Naive thymus-derived CD8-positive, alpha-beta T cell (primary cell): ENCODE data around the gene TMEM144. TPM values are rescaled to one million over a fixed set of nuclear protein-coding genes. Genes with fewer than 3 reads are reported as not detected.
"Not testable (repeated sequence)": the region's sequence is repeated elsewhere in the genome, so short reads cannot be mapped to it uniquely, and the experiment has no call there.

Experiments used
- ATAC-seq, 2 donors: fragments of 150-1000 bp; cut with Tn5 transposase in 1 of 2; sonication (Bioruptor Pico), chemical (Tn5 transposase) in 1 of 2; 1 replicate in 1 of 2; 2 replicates in 1 of 2; pipeline ENCODE4 v1.10.0; 2021; ENCODE audit warnings: mild to moderate bottlenecking in 2 of 2, moderate library complexity in 2 of 2
- POLR2A ChIA-PET: fragments of 350-600 bp; sonication (Branson Sonifier 250); formaldehyde crosslinking; loops from one replicate; lab custom pipeline; 2021; ENCODE audit warnings: antibody characterized with exemption; lab: Charles Lee
- DNase-seq, 10 donors: peaks; one replicate each; pipeline versions ENCODE4 v3.0.0 to v3.0.0-alpha.2; 2020 to 2022
- H3K27ac Mint-ChIP-seq, 10 donors: one replicate each; pipeline ENCODE4 v1.8.0; 2020 to 2022; ENCODE audit warnings: mild to moderate bottlenecking in 10 of 10, mixed read lengths in 10 of 10, moderate library complexity in 4 of 10, inconsistent platforms in 1 of 10
- H3K27me3 Mint-ChIP-seq, 5 donors: one replicate each; pipeline ENCODE4 v1.8.0; 2021 to 2022; ENCODE audit warnings: mixed read lengths in 5 of 5
- H3K36me3 Mint-ChIP-seq, 3 donors: one replicate each; pipeline ENCODE4 v1.8.0; 2020 to 2022; ENCODE audit warnings: mixed read lengths in 3 of 3, mild to moderate bottlenecking in 2 of 3, inconsistent platforms in 1 of 3
- H3K4me1 Mint-ChIP-seq, 4 donors: one replicate each; pipeline ENCODE4 v1.8.0; 2021 to 2022; ENCODE audit warnings: mixed read lengths in 4 of 4
- H3K4me3 Mint-ChIP-seq, 10 donors: one replicate each; pipeline ENCODE4 v1.8.0; 2020 to 2022; ENCODE audit warnings: mild to moderate bottlenecking in 10 of 10, mixed read lengths in 10 of 10, moderate library complexity in 6 of 10, inconsistent platforms in 1 of 10
- H3K9me3 Mint-ChIP-seq, 9 donors: one replicate each; pipeline ENCODE4 v1.8.0; 2020 to 2022; ENCODE audit warnings: mixed read lengths in 9 of 9, mild to moderate bottlenecking in 3 of 9, inconsistent platforms in 1 of 9, moderate library complexity in 1 of 9
- polyA plus RNA-seq, 3 donors: library from polyadenylated mRNA; unstranded; fragments of 300-500 nt; fragmentation: Illumina TruSeq; gene quantifications; one replicate each; pipeline ENCODE4 v1.2.3, GENCODE V29; 2021
- total RNA-seq, 8 experiments: library from RNA in 2 of 8; stranded (reverse) in 2 of 8; gene quantifications; one replicate each; pipeline ENCODE4 v1.2.3 and lab custom pipeline; 2021 to 2026

Gene TMEM144
- total and polyA plus RNA-seq, 5 experiments from 2014 or later: not detected

DNA sequence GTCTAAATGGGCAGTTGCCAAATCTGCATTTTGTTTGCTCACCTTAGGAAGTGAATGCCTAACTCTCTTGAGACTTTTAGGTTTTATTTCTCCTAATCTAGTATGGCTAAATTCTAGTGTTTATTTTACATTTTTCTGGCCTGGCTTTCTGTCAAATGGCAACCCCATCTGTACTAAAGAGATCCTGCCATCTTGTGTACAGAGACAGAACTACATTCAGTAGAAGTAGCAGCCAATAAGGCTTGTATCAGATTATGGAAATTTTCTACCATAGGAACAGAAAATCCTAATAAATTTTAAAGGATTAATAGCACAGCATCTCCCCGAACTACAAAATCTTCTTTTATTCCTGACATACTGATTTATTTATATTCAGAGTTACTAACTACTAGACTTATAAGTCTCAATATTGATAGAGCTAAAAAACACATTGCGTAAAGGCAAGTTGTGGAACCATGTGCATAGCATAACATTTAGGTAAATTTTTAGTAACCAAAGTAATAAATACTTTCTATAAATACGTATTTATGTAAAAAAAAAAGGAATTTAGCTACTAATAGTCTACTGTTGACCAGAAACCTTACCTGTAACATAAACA lies 45.5 kb downstream of the TMEM144 start:
- POLR2A ChIA-PET: no interaction called here
- no peaks in the 10 kb centered on the region for H3K36me3 Mint-ChIP-seq
- DNase-seq: peak in 1 of 10 donors; percentile 2
- no peaks in the 10 kb centered on the region for H3K9me3 Mint-ChIP-seq
- H3K27me3 Mint-ChIP-seq: peaks cover 8 to 18% (median 12%) of the 10 kb centered on the region in 5 donors
- no peak overlapping the region for H3K4me3 Mint-ChIP-seq
- peaks cover 0 to 10% (median 9%) of the 10 kb centered on the region in 4 donors for H3K4me1 Mint-ChIP-seq
- ATAC-seq: no peak
- no peak overlapping the region for H3K27ac Mint-ChIP-seq

DNA sequence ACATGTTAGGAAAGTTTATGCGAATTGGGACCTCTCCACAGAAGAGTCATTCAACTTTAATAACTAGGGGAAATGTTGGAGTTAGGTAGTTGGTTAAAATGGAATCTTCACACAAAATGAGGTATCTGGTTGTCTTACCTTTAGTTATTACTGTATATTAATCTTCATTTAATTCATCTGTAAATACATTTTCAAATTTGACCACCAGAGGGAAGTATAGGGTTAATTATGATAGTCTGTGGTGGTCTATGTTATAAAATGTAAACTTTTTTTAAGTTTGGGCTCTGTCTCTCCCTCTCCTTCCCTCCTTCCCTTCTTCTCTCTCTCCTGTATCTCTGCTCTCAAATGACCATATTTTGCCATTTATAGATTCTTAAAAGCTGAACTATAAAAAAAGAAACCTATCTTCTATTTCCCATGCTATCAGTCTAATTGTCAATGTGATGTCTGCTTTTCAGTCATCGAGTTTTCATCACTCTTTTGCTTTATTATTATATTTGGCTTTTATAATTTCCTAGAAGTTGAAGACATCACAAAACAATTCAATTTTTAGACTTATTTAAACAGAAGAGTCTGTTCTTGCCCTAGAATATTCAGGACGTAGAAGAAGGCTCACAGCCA lies 49.8 kb downstream of the TMEM144 start:
- H3K27me3 Mint-ChIP-seq: peaks cover 0 to 8% (median 4%) of the 10 kb centered on the region in 5 donors
- H3K9me3 Mint-ChIP-seq: no peaks in the 10 kb centered on the region
- no peak overlapping the region for H3K27ac Mint-ChIP-seq
- no peak overlapping the region for H3K4me3 Mint-ChIP-seq
- no peaks in the 10 kb centered on the region for H3K36me3 Mint-ChIP-seq
- DNase-seq (no peak), ATAC-seq (no peak)
- POLR2A ChIA-PET: no interaction called here
- H3K4me1 Mint-ChIP-seq: no peaks in the 10 kb centered on the region

- no peaks in the 10 kb centered on the region for H3K36me3 Mint-ChIP-seq
These were observed 51.2 kb downstream of the TMEM144 start for GRCh38 chr4:158261480-158261879.

GRCh38 chr4:158268553-158268952 lies 58.3 kb downstream of the TMEM144 start:
- Mint-ChIP-seq H3K27ac (no peak overlapping the region), H3K4me3 (no peak overlapping the region), H3K9me3 (no peaks in the 10 kb centered on the region), H3K36me3 (no peaks in the 10 kb centered on the region), H3K4me1 (no peaks in the 10 kb centered on the region), H3K27me3 (peaks cover 7 to 25% (median 9%) of the 10 kb centered on the region in 5 donors)
- no peak for ATAC-seq
- no peak for DNase-seq
- POLR2A ChIA-PET: no interaction called here

More at GRCh38 chr4:158261480-158261879, 51.2 kb downstream of the TMEM144 start:
- POLR2A ChIA-PET: no interaction called here
- no peaks in the 10 kb centered on the region for H3K4me1 Mint-ChIP-seq
- DNase-seq (no peak), ATAC-seq (no peak)
- no peak overlapping the region for H3K4me3 Mint-ChIP-seq
- no peak overlapping the region for H3K27ac Mint-ChIP-seq
- H3K9me3 Mint-ChIP-seq: no peaks in the 10 kb centered on the region
- peaks cover 0 to 10% (median 4%) of the 10 kb centered on the region in 5 donors for H3K27me3 Mint-ChIP-seq

DNA sequence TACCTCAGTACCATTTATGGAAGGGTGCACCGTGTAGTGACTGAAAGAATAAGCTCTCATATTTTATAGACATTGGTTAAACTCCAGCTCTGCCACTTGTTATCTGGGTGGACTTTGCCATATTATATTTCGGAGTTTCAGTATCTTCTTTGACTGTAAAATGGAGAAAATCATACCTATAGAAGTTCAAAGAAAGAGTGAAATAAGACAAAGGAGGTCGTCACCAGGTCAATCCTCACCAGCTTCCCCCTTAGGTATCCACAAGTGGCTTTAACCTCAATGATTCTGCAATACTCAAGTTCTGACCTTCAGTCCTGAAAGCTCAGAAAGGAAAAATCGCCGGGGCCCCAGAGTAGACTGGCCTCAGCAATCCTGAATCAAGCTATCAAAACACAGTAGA lies 64.3 kb downstream of the TMEM144 start:
- no peaks in the 10 kb centered on the region for H3K4me1 Mint-ChIP-seq
- POLR2A ChIA-PET: no interaction called here
- H3K4me3 Mint-ChIP-seq: no peak overlapping the region
- no peak overlapping the region for H3K27ac Mint-ChIP-seq
- ATAC-seq (no peak), DNase-seq (no peak)
- H3K36me3 Mint-ChIP-seq: no peaks in the 10 kb centered on the region
- H3K27me3 Mint-ChIP-seq: peaks cover 0 to 8% (median 4%) of the 10 kb centered on the region in 5 donors
- no peaks in the 10 kb centered on the region for H3K9me3 Mint-ChIP-seq

DNA sequence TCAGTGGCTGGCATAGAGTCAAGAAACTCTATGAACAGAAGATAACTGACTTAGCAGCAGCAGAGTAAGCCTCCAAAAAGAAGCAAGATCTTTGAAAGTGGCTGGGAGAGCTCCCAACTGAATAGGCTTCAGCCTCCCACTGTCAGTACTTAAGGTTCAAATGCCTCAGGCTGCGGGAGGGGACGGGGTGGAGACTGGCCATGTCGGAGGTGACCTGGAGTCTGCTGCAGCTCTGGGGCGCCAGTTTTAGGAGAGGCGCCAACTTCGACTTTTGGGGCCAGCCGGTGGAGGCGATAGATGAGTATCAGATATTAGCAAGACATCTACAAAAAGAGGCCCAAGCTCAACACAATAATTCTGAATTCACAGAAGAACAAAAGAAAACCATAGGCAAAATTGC lies 67.3 kb downstream of the TMEM144 start:
- H3K4me1 Mint-ChIP-seq: no peaks in the 10 kb centered on the region
- ATAC-seq: no peak
- no peak overlapping the region for H3K4me3 Mint-ChIP-seq
- H3K27ac Mint-ChIP-seq: no peak overlapping the region
- POLR2A ChIA-PET: no interaction called here
- peaks cover 0 to 6% (median 5%) of the 10 kb centered on the region in 5 donors for H3K27me3 Mint-ChIP-seq
- no peaks in the 10 kb centered on the region for H3K36me3 Mint-ChIP-seq
- H3K9me3 Mint-ChIP-seq: no peaks in the 10 kb centered on the region
- no peak for DNase-seq

- ATAC-seq, H3K4me3 Mint-ChIP-seq, DNase-seq, H3K27ac Mint-ChIP-seq, POLR2A ChIA-PET, H3K36me3 Mint-ChIP-seq, H3K9me3 Mint-ChIP-seq, H3K27me3 Mint-ChIP-seq, H3K4me1 Mint-ChIP-seq: not testable (repeated sequence)
These were observed 68.8 kb downstream of the TMEM144 start for GRCh38 chr4:158279052-158279451.

GRCh38 chr4:158280856-158281255 lies 70.6 kb downstream of the TMEM144 start:
- Mint-ChIP-seq H3K9me3 (no peaks in the 10 kb centered on the region), H3K4me3 (no peak overlapping the region), H3K27me3 (peaks cover 0 to 6% (median 5%) of the 10 kb centered on the region in 5 donors), H3K4me1 (no peaks in the 10 kb centered on the region), H3K27ac (no peak overlapping the region), H3K36me3 (no peaks in the 10 kb centered on the region)
- DNase-seq: no peak
- ATAC-seq: no peak
- POLR2A ChIA-PET: no interaction called here

DNA sequence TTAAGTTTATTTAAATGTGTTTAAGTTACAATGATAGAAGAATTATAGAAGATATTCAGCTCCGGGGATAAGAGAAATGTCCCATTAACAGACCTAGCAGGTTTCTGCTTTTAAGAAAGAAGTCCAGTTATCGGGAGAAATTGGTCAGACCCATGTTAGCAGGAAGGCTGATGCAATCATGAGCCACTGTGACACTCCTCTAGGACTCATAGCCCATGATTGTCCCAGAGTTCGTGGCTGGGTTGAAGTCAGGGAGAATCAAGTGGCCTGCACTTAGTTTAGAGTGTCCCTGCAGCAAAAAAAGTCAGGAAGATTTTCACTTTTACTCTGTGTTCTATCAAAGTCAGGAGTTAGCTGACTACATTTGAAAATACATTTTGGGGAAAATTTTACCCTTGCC lies 72.0 kb downstream of the TMEM144 start:
- Mint-ChIP-seq H3K4me3 (no peak overlapping the region), H3K27ac (no peak overlapping the region), H3K9me3 (no peaks in the 10 kb centered on the region), H3K36me3 (no peaks in the 10 kb centered on the region), H3K4me1 (no peaks in the 10 kb centered on the region), H3K27me3 (peaks cover 0 to 5% (median 2%) of the 10 kb centered on the region in 5 donors)
- ATAC-seq (no peak), DNase-seq (no peak)
- POLR2A ChIA-PET: no interaction called here

DNA sequence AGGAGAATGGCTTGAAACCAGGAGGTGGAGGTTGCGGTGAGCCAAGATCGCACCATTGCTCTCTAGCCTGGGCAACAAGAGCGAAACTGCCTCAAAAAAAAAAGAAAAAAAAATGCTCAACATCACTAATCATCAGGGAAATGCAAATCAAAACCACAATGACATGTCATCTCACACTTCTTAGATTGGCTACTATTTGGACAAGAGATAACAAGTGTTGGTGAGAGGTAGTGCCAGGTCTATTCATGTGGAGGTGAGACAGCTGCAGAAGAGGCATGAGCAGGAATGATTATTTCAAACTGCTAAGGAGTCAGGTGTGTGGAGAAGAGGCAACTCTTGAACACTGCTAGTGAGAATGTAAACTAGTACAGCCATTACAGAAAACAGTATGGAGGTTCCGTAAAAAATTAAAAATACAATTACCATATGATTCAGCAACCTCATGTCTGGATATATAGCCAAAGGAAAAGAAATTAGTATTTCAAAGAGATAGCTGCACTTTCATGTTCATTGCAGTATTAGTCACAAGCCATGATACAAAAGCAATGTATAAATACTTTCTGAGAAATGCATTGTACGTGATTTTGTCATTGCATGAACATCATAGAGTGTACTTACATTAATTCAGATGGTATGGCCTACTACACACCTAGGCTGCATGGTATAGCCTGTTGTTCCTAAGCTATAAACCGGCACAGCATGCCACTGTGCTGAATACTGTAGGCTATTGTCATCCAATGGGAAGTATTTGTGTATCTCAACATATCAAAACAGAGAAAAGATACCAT lies 75.3 kb downstream of the TMEM144 start:
- DNase-seq (no peak), ATAC-seq (no peak)
- no peaks in the 10 kb centered on the region for H3K4me1 Mint-ChIP-seq
- H3K27ac Mint-ChIP-seq: no peak overlapping the region
- H3K27me3 Mint-ChIP-seq: peaks cover 0 to 3% (median 2%) of the 10 kb centered on the region in 5 donors
- H3K4me3 Mint-ChIP-seq: no peak overlapping the region
- POLR2A ChIA-PET: no interaction called here
- H3K36me3 Mint-ChIP-seq: no peaks in the 10 kb centered on the region
- peaks cover 0 to 3% (median 0%) of the 10 kb centered on the region in 9 donors for H3K9me3 Mint-ChIP-seq

GRCh38 chr4:158290912-158291311 lies 80.6 kb downstream of the TMEM144 start:
- no peaks in the 10 kb centered on the region for H3K4me1 Mint-ChIP-seq
- POLR2A ChIA-PET: no interaction called here
- ATAC-seq (no peak), DNase-seq (no peak)
- H3K9me3 Mint-ChIP-seq: peaks cover 0 to 15% (median 6%) of the 10 kb centered on the region in 9 donors
- H3K27me3 Mint-ChIP-seq: peaks cover 0 to 7% (median 0%) of the 10 kb centered on the region in 5 donors
- no peak overlapping the region for H3K4me3 Mint-ChIP-seq
- no peaks in the 10 kb centered on the region for H3K36me3 Mint-ChIP-seq
- no peak overlapping the region for H3K27ac Mint-ChIP-seq

DNA sequence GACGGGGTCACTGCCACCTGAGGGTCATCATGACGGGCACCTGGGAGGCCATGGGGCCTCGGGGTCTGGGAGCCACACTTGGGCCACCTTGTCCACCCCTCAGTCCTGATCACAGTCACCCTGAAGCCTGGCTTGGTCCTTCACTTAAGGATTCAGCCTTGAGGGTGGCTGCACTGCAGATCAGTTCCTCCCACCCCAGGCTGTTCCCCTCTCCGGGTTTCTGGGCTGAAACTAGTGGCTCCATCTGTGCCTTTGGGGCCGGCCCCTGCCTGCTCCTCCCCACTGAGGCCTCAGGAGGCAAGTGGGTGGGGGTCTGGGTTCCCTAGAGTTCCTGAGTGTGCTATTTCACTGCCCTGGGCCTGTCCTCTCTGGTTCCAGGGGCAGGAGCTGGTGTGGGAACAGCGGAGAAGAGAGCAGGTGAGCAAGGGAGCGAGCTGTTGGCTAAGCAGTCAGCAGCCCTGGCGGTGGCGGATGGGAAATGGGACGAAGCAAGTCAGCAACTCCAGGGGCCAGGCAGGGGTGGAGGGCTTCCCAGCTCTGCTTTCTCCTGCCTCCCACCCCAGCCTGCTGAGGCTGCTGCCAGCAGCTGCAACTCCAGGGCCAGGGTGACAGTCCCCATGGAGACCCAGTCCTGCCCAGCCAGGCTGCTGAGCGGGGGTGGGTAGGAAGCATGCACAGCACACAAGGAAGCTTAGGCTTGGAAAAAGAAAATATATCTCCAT lies 81.2 kb downstream of the TMEM144 start:
- no peaks in the 10 kb centered on the region for H3K4me1 Mint-ChIP-seq
- no peak overlapping the region for H3K27ac Mint-ChIP-seq
- ATAC-seq: no peak
- DNase-seq: no peak
- peak overlapping the region in 1 of 10 donors; percentile 18 for H3K4me3 Mint-ChIP-seq
- POLR2A ChIA-PET: no interaction called here
- H3K9me3 Mint-ChIP-seq: peaks cover 0 to 15% (median 6%) of the 10 kb centered on the region in 9 donors
- H3K27me3 Mint-ChIP-seq: peaks cover 0 to 7% (median 0%) of the 10 kb centered on the region in 5 donors
- no peaks in the 10 kb centered on the region for H3K36me3 Mint-ChIP-seq
